Esophagus squamous epithelium (tissue), 5 donors: ENCODE measurements around the gene RGS6. TPM values are rescaled to one million over a fixed set of nuclear protein-coding genes. Genes with fewer than 3 reads are reported as not detected.

Experiments used
- DNase-seq: peaks from one replicate; lab custom pipeline; 2025; lab: John Stamatoyannopoulos, UW
- H3K27ac ChIP-seq, 4 donors: fragments of 200-600 bp; sonication (generic); one replicate each; pipeline ENCODE4 v1.5.1; 2016 to 2019; ENCODE audit warnings: mild to moderate bottlenecking in 1 of 4
- H3K27me3 ChIP-seq, 4 donors: fragments of 200-600 bp; sonication (generic); 1 replicate in 3 of 4; 2 replicates in 1 of 4; pipeline versions ENCODE4 v1.5.1 to v1.6.0; 2017 to 2021; ENCODE audit warnings: antibody characterized with exemption in 1 of 4
- H3K36me3 ChIP-seq, 3 donors: fragments of 200-600 bp; sonication (generic); one replicate each; pipeline ENCODE4 v1.5.1; 2016 to 2019
- H3K4me1 ChIP-seq, 3 donors: fragments of 200-600 bp; sonication (generic); one replicate each; pipeline ENCODE4 v1.5.1; 2017 to 2019
- H3K4me3 ChIP-seq, 4 donors: fragments of 200-600 bp; sonication (generic); 1 replicate in 3 of 4; 2 replicates in 1 of 4; pipeline ENCODE4 v1.5.1; 2016 to 2019; ENCODE audit warnings: mild to moderate bottlenecking in 2 of 4, moderate library complexity in 1 of 4
- H3K9me3 ChIP-seq, 3 donors: fragments of 200-600 bp; sonication (generic); one replicate each; pipeline ENCODE4 v1.5.1; 2016 to 2019
- POLR2A ChIP-seq, 4 donors: fragments of 450-650 bp; IDR thresholded peaks; one replicate each; pipeline ENCODE4 v1.6.1; 2017; ENCODE audit warnings: antibody characterized with exemption in 4 of 4, mild to moderate bottlenecking in 4 of 4, moderate library complexity in 3 of 4
- WGBS, 2 donors: methylation state at CpG; one replicate each; pipeline ENCODE4 v1.1.5; 2018; 5-methylcytosine and 5-hydroxymethylcytosine counted together
- intact Hi-C: fragments of 100-400 bp; cut with DNase I; formaldehyde crosslinking; loops from one replicate; pipeline ENCODE4 v1.15.0; 2022
- small RNA-seq, 4 donors: library from RNA; depleted of rRNA; stranded (forward); fragments of <200 nt; gene quantifications; one replicate each; pipeline ENCODE3, GENCODE V24; 2016
- total RNA-seq, 4 donors: library from RNA; depleted of rRNA; stranded (reverse); fragments of >200 nt; gene quantifications; one replicate each; pipeline ENCODE4 v1.1.0, GENCODE V29; 2016
- TF ChIP-seq, protein P1 (sequence below), 6 experiments: fragments of 450-650 bp in 4 of 6; fragments of 200-600 bp in 2 of 6; sonication (generic) in 2 of 6; IDR thresholded peaks; one replicate each; pipeline ENCODE4 v1.5.1; 2016 to 2019; ENCODE audit warnings: antibody characterized with exemption in 6 of 6, mild to moderate bottlenecking in 4 of 6, moderate library complexity in 4 of 6
- donor health status: DM: yes; HTN: yes; CAD: no.

The RGS6 gene
- total RNA-seq, 4 donors from 2014 or later = 0.06 to 0.76 (median 0.66) TPM; not detected in 1

DNA sequence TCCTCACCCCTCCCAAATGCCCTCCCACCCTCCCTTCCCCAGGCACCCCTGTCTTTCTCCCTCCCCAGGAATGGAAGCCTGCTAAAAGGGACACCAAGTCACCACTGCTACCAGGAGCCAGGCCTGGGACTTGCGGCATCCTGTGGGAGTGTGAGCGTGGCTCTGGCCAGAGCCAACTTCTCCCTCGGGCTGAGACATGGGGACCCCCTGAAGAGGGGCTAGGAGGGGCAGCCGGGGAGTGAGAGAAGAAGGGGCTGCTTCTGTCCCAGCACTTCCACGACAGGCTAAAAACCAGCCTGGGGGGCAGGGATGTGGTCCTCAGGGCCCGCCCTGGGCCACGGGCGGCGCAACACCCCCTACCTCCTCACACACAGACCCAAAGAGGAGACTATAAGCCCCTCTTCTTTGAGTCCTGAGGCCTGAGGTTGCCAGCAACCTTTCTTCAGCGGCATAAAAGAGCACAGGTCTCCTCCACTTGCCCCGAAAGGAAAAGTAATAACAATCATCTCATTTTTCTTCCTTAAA, 682.7 kb downstream of the RGS6 start:
- Histone ChIP-seq H3K4me3 (no peak overlapping the region), H3K27me3 (no peaks in the 10 kb centered on the region), H3K36me3 (no peaks in the 10 kb centered on the region), H3K27ac (peak overlapping the region in 2 of 4 donors; percentile 21 to 35), H3K4me1 (peaks cover 15 to 59% (median 29%) of the 10 kb centered on the region in 3 donors), H3K9me3 (no peaks in the 10 kb centered on the region)
- intact Hi-C loops = no loop called here
- TF ChIP-seq, protein P1, sequence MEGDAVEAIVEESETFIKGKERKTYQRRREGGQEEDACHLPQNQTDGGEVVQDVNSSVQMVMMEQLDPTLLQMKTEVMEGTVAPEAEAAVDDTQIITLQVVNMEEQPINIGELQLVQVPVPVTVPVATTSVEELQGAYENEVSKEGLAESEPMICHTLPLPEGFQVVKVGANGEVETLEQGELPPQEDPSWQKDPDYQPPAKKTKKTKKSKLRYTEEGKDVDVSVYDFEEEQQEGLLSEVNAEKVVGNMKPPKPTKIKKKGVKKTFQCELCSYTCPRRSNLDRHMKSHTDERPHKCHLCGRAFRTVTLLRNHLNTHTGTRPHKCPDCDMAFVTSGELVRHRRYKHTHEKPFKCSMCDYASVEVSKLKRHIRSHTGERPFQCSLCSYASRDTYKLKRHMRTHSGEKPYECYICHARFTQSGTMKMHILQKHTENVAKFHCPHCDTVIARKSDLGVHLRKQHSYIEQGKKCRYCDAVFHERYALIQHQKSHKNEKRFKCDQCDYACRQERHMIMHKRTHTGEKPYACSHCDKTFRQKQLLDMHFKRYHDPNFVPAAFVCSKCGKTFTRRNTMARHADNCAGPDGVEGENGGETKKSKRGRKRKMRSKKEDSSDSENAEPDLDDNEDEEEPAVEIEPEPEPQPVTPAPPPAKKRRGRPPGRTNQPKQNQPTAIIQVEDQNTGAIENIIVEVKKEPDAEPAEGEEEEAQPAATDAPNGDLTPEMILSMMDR (IDR thresholded peaks at IDR 0.05) = no peak
- no peak for TF ChIP-seq POLR2A (IDR thresholded peaks at IDR 0.05)
- no peak for DNase-seq
- 41 to 43% methylated on average over 2 to 4 of the region's 11 CpGs for WGBS, 2 donors

DNA sequence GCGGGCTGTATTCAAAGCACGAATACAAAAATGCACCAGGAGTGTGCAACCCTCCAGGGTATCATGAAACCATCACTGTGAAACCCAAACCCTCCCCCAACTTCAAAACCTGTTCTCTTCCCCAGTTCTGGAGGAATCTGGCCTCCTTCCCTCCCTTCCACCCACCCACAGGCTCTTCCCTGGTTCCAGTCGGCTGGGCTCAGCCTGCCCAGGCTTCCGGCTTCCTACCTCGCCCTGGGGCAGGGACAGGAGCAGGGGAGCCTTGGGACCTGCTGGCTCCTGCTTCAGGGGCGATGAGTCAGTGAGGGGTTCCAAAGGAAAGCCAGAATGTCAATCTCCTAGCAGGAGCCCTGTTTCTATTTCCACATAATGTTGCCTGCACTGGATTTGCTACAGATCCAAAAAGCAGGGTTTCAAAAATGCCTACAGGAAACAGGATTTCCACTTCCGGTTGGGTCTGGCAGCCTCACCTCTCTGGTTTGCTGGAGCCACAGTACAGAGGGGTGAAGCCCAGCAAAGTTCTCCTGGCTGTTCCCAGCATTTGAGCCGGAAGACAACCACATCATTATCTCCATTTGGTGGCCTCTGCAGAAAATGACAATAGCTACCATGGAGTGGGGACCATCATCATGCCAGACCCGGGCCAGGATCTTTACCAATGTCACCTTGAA, 683.4 kb downstream of the RGS6 start:
- WGBS, 2 donors = 38 to 42% methylated on average over 7 of the region's 9 CpGs
- Histone ChIP-seq H3K4me1 (peaks cover 15 to 59% (median 29%) of the 10 kb centered on the region in 3 donors), H3K9me3 (no peaks in the 10 kb centered on the region), H3K4me3 (no peak overlapping the region), H3K27ac (peak overlapping the region in 2 of 4 donors; percentile 15 to 35), H3K27me3 (no peaks in the 10 kb centered on the region), H3K36me3 (no peaks in the 10 kb centered on the region)
- DNase-seq = no peak
- intact Hi-C loops = no loop called here
- TF ChIP-seq POLR2A (IDR thresholded peaks at IDR 0.05) = no peak
- TF ChIP-seq, protein P1 (IDR thresholded peaks at IDR 0.05) = no peak

Small RNA genes lying within 50 kb of the gene (small RNA-seq; reads per million reads assigned to genes)
- gene MIR7843 (0 reads per million in 4 donors), gene RF00019 (0 reads per million in 4 donors)
